ENCODE data around the gene MBOAT2.
"Not testable (repeated sequence)": the region's sequence is repeated elsewhere in the genome, so short reads cannot be mapped to it uniquely, and the experiment has no call there.

Gene MBOAT2

GRCh38 chr2:8980096-8980495 is 23.4 kb downstream of the MBOAT2 start:
- Histone ChIP-seq H3K4me1 (ENCODE audit: control insufficient read depth, insufficient read depth, low read length, poor library complexity, severe bottlenecking) (peaks cover 26% of the 10 kb centered on the region), H3K4me3 (ENCODE audit: extremely low read depth, insufficient read depth, low read length, poor library complexity, severe bottlenecking) (no peak overlapping the region), H3K27ac (ENCODE audit: low read depth, low read length, severe bottlenecking) (no peak overlapping the region), H3K9me3 (ENCODE audit: control insufficient read depth, low read length) (no peaks in the 10 kb centered on the region), H3K36me3 (ENCODE audit: control insufficient read depth, insufficient read depth, low read length) (no peaks in the 10 kb centered on the region)
- 100% methylated on average over 1 of the region's 1 CpG; no CpG with 5 or more reads in 1 of the 2 experiments for WGBS, 2 experiments (ENCODE audit: insufficient coverage in 2 of 2)

DNA sequence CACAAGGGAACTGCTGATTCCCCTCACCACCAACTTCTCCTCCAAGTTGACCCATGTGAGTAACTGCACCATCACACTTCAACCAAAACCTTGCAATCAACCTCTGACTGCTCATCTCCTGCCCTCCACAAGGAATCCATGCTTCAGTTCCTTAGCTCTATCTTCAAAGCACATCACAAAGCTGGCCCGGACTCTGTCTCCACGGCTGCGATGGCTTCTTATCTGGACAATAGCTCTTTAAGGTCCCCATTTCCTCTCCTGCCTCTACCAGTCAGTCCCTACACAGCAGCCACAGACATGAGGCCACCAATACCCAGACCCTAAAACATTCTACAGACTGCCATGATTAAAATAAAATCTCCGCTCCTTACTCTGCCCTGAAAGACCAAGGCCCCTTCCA is 25.7 kb downstream of the MBOAT2 start:
- no peak overlapping the region for H3K4me3 ChIP-seq (ENCODE audit: extremely low read depth, insufficient read depth, low read length, poor library complexity, severe bottlenecking)
- peaks cover 22% of the 10 kb centered on the region for H3K4me1 ChIP-seq (ENCODE audit: control insufficient read depth, insufficient read depth, low read length, poor library complexity, severe bottlenecking)
- no peak overlapping the region for H3K27ac ChIP-seq (ENCODE audit: low read depth, low read length, severe bottlenecking)
- H3K9me3 ChIP-seq (ENCODE audit: control insufficient read depth, low read length) = no peaks in the 10 kb centered on the region
- WGBS, 2 experiments (ENCODE audit: insufficient coverage in 2 of 2) = 97 to 98% methylated on average over 4 of the region's 4 CpGs
- no peaks in the 10 kb centered on the region for H3K36me3 ChIP-seq (ENCODE audit: control insufficient read depth, insufficient read depth, low read length)

DNA sequence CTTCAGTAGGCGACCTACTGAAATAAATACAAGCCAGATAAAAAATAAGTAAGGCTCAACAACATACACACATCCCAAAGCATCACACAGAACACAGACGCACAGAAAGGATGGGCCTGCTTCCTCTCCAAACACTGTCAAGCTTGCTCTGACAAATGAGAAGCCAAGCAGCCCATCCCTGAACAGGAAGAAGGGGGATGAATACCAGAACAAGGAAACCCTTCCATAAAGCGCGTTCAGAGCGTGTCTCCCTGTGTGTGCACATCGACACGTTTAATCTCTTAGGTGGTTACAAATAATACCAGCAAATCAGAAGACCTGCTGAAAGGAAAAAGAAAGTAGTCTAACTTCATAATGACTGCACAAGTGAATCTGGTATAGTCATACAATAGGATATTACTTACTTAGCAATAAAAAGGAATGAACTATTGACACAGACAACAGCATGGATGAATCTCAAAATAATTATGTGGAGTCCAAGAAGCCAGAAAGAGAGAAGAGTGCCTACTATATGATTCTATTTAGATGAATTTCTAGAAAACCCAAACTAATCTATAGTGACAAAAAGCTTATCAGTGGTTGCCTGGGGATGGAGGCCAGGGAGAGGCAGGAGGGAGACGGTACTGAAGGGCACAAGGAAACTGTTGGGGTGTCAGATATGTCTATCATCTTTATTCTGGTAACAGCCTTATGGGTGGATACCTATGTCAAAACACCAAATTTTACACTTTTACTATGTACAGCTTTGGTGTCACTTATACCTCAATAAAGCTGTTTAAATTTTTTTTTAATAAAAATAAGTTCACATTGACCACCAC is 26.8 kb downstream of the MBOAT2 start:
- H3K9me3 ChIP-seq (ENCODE audit: control insufficient read depth, low read length) = no peaks in the 10 kb centered on the region
- no peaks in the 10 kb centered on the region for H3K36me3 ChIP-seq (ENCODE audit: control insufficient read depth, insufficient read depth, low read length)
- peak overlapping the region; percentile 53 for H3K27ac ChIP-seq (ENCODE audit: low read depth, low read length, severe bottlenecking)
- no peak overlapping the region for H3K4me3 ChIP-seq (ENCODE audit: extremely low read depth, insufficient read depth, low read length, poor library complexity, severe bottlenecking)
- peaks cover 18% of the 10 kb centered on the region for H3K4me1 ChIP-seq (ENCODE audit: control insufficient read depth, insufficient read depth, low read length, poor library complexity, severe bottlenecking)
- 70 to 92% methylated on average over 2 of the region's 8 CpGs for WGBS, 2 experiments (ENCODE audit: insufficient coverage in 2 of 2)

DNA sequence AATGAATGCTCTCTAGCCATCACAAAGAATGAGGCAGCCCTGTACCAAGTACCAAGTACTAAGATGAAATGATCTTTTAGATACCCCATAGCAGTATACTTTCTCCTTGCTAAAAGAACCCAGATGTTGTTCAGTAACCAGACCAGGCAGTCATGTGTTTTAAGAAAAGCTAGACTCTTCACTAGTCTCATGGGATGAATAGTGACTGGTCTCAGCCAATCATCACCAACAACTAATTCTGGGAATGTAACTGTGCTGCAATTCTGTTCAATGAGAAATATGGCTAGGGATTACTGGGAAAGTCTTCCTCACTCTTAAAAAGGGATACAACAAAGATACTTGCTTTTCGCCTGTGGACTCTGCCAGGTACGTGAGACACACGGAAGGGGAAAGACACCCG is 29.5 kb downstream of the MBOAT2 start:
- WGBS, 2 experiments (ENCODE audit: insufficient coverage in 2 of 2) = 80 to 81% methylated on average over 4 of the region's 4 CpGs

GRCh38 chr2:8973017-8973416 is 30.5 kb downstream of the MBOAT2 start:
- no CpG with 5 or more reads among the region's 3 CpGs for WGBS, 2 experiments (ENCODE audit: insufficient coverage in 2 of 2)
- peaks cover 13% of the 10 kb centered on the region for H3K4me1 ChIP-seq (ENCODE audit: control insufficient read depth, insufficient read depth, low read length, poor library complexity, severe bottlenecking)
- H3K36me3 ChIP-seq (ENCODE audit: control insufficient read depth, insufficient read depth, low read length); H3K27ac ChIP-seq (ENCODE audit: low read depth, low read length, severe bottlenecking); H3K9me3 ChIP-seq (ENCODE audit: control insufficient read depth, low read length); H3K4me3 ChIP-seq (ENCODE audit: extremely low read depth, insufficient read depth, low read length, poor library complexity, severe bottlenecking): not testable (repeated sequence)

More for the DNA sequence above, 29.5 kb downstream of the MBOAT2 start:
- H3K9me3 ChIP-seq (ENCODE audit: control insufficient read depth, low read length) = no peaks in the 10 kb centered on the region
- no peak overlapping the region for H3K4me3 ChIP-seq (ENCODE audit: extremely low read depth, insufficient read depth, low read length, poor library complexity, severe bottlenecking)
- no peak overlapping the region for H3K27ac ChIP-seq (ENCODE audit: low read depth, low read length, severe bottlenecking)
- H3K4me1 ChIP-seq (ENCODE audit: control insufficient read depth, insufficient read depth, low read length, poor library complexity, severe bottlenecking) = peaks cover 13% of the 10 kb centered on the region
- no peaks in the 10 kb centered on the region for H3K36me3 ChIP-seq (ENCODE audit: control insufficient read depth, insufficient read depth, low read length)

- not testable (repeated sequence) for H3K36me3 ChIP-seq (ENCODE audit: control insufficient read depth, insufficient read depth, low read length); H3K27ac ChIP-seq (ENCODE audit: low read depth, low read length, severe bottlenecking); H3K4me1 ChIP-seq (ENCODE audit: control insufficient read depth, insufficient read depth, low read length, poor library complexity, severe bottlenecking); H3K4me3 ChIP-seq (ENCODE audit: extremely low read depth, insufficient read depth, low read length, poor library complexity, severe bottlenecking); H3K9me3 ChIP-seq (ENCODE audit: control insufficient read depth, low read length)
- no CpG with 5 or more reads among the region's 1 CpG for WGBS, 2 experiments (ENCODE audit: insufficient coverage in 2 of 2)
These were observed 30.9 kb downstream of the MBOAT2 start for GRCh38 chr2:8972535-8972934.

DNA sequence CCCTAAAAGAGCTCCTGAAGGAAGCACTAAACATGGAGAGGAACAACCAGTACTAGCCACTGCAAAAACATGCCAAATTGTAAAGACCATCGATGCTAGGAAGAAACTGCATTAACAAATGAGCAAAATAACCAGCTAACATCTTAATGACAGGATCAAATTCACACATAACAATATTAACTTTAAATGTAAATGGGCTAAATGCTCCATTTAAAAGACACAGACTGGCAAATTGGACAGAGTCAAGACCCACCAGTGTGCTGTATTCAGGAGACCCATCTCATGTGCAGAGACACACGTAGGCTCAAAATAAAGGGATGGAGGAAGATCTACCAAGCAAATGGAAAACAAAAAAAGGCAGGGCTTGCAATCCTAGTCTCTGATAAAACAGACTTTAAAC is 34.1 kb downstream of the MBOAT2 start:
- no CpG with 5 or more reads among the region's 2 CpGs for WGBS, 2 experiments (ENCODE audit: insufficient coverage in 2 of 2)
- H3K36me3 ChIP-seq (ENCODE audit: control insufficient read depth, insufficient read depth, low read length); H3K4me1 ChIP-seq (ENCODE audit: control insufficient read depth, insufficient read depth, low read length, poor library complexity, severe bottlenecking); H3K4me3 ChIP-seq (ENCODE audit: extremely low read depth, insufficient read depth, low read length, poor library complexity, severe bottlenecking); H3K27ac ChIP-seq (ENCODE audit: low read depth, low read length, severe bottlenecking); H3K9me3 ChIP-seq (ENCODE audit: control insufficient read depth, low read length): not testable (repeated sequence)

DNA sequence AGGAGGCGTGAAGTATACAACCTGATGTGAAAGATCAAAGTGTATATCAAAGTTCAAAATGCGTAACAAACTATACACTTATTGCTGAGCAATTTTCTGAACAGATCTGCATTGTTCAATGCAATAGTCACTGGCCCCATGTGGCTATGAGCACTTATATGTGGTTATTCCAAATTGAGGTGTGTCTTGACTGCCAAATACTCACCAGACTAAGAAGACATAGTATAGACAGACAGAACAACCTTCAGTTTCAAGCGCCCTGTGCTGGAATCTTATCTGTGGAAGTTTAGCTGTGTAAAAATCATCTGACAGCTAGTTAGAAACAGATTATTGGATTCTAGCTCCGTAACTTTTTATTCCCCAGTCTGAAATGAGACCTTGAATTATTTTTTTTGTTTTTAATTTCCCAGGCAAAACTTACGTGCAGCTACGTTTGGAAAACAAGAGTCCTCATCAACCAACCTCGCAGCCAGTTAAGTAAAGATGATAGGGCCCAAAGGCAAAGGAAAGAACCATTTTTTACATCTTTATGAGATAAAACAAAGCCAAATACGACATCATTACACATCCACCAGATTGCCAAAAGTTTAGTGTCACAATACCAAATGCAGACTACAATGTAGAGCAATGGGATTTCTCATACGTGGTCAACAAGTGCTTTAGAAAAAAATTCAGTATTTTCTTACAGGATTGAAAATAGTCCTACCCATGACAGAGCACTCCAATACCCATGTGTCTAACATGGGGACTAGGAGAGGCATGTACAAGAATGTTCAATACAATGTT is 37.2 kb downstream of the MBOAT2 start:
- Histone ChIP-seq H3K4me1 (ENCODE audit: control insufficient read depth, insufficient read depth, low read length, poor library complexity, severe bottlenecking) (no peaks in the 10 kb centered on the region), H3K36me3 (ENCODE audit: control insufficient read depth, insufficient read depth, low read length) (no peaks in the 10 kb centered on the region), H3K27ac (ENCODE audit: low read depth, low read length, severe bottlenecking) (no peak overlapping the region), H3K4me3 (ENCODE audit: extremely low read depth, insufficient read depth, low read length, poor library complexity, severe bottlenecking) (no peak overlapping the region), H3K9me3 (ENCODE audit: control insufficient read depth, low read length) (no peaks in the 10 kb centered on the region)
- WGBS, 2 experiments (ENCODE audit: insufficient coverage in 2 of 2) = 100% methylated on average over 2 to 6 of the region's 9 CpGs

GRCh38 chr2:8965216-8965969 is 38.1 kb downstream of the MBOAT2 start:
- Histone ChIP-seq H3K27ac (ENCODE audit: low read depth, low read length, severe bottlenecking) (no peak overlapping the region), H3K4me1 (ENCODE audit: control insufficient read depth, insufficient read depth, low read length, poor library complexity, severe bottlenecking) (no peaks in the 10 kb centered on the region), H3K36me3 (ENCODE audit: control insufficient read depth, insufficient read depth, low read length) (no peaks in the 10 kb centered on the region), H3K4me3 (ENCODE audit: extremely low read depth, insufficient read depth, low read length, poor library complexity, severe bottlenecking) (no peak overlapping the region), H3K9me3 (ENCODE audit: control insufficient read depth, low read length) (no peaks in the 10 kb centered on the region)
- WGBS, 2 experiments (ENCODE audit: insufficient coverage in 2 of 2) = 100% methylated on average over 3 to 4 of the region's 8 CpGs

- no peaks in the 10 kb centered on the region for H3K9me3 ChIP-seq (ENCODE audit: control insufficient read depth, low read length)
- H3K4me3 ChIP-seq (ENCODE audit: extremely low read depth, insufficient read depth, low read length, poor library complexity, severe bottlenecking) = no peak overlapping the region
- no peaks in the 10 kb centered on the region for H3K4me1 ChIP-seq (ENCODE audit: control insufficient read depth, insufficient read depth, low read length, poor library complexity, severe bottlenecking)
- no peak overlapping the region for H3K27ac ChIP-seq (ENCODE audit: low read depth, low read length, severe bottlenecking)
- H3K36me3 ChIP-seq (ENCODE audit: control insufficient read depth, insufficient read depth, low read length) = no peaks in the 10 kb centered on the region
- WGBS, 2 experiments (ENCODE audit: insufficient coverage in 2 of 2) = 100% methylated on average over 2 to 4 of the region's 6 CpGs
These were observed 40.6 kb downstream of the MBOAT2 start for GRCh38 chr2:8962890-8963289.

Measured in mesodermal cell (in vitro differentiated cells).